HepG2 (cell line): ENCODE results near the gene CRLF1. TPM values are rescaled to one million over a fixed set of nuclear protein-coding genes. Genes with fewer than 3 reads are reported as not detected.

Experiments used
- DNMT3B ChIP-seq: conservative IDR thresholded peaks from 2 replicates; pipeline ENCODE4 v1.6.1; 2016; ENCODE audit warnings: missing biosample characterization, control low read depth
- EEA1 ChIP-seq: sonication (generic); formaldehyde crosslinking; IDR thresholded peaks from 2 replicates; pipeline ENCODE4 v1.5.1; 2020; ENCODE audit warnings: mild to moderate bottlenecking, missing genetic modification reagents, borderline replicate concordance
- ELF1 ChIP-seq: sonication (generic); formaldehyde crosslinking; IDR thresholded peaks from 2 replicates; pipeline ENCODE4 v1.4.0; 2020; ENCODE audit warnings: missing genetic modification reagents
- FOSL1 ChIP-seq: sonication (generic); formaldehyde crosslinking; IDR thresholded peaks from 2 replicates; pipeline ENCODE4 v1.9.0; 2021; ENCODE audit warnings: missing genetic modification reagents, borderline replicate concordance
- HNF1B ChIP-seq: sonication (generic); formaldehyde crosslinking; IDR thresholded peaks from 2 replicates; pipeline ENCODE4 v1.5.1; 2020; ENCODE audit warnings: mild to moderate bottlenecking, moderate library complexity, missing genetic modification reagents
- KDM1A ChIP-seq: IDR thresholded peaks from 2 replicates; pipeline ENCODE4 v1.6.1; 2016; ENCODE audit warnings: missing compliant biosample characterization
- MYC ChIP-seq: sonication (generic); formaldehyde crosslinking; IDR thresholded peaks from 2 replicates; pipeline ENCODE4 v1.9.0; 2021; ENCODE audit warnings: missing genetic modification reagents, borderline replicate concordance
- TP53 ChIP-seq: sonication (generic); formaldehyde crosslinking; conservative IDR thresholded peaks from 2 replicates; pipeline ENCODE4 v1.4.0; 2020; ENCODE audit warnings: missing genetic modification reagents
- WIZ ChIP-seq: sonication (generic); formaldehyde crosslinking; IDR thresholded peaks from 2 replicates; pipeline ENCODE4 v1.5.1; 2020; ENCODE audit warnings: mild to moderate bottlenecking, missing genetic modification reagents
- ZNF816 ChIP-seq: sonication (generic); formaldehyde crosslinking; IDR thresholded peaks from 2 replicates; pipeline ENCODE4 v1.8.0; 2022; ENCODE audit warnings: missing genetic modification reagents, mild to moderate bottlenecking, borderline replicate concordance
- ZNF878 ChIP-seq: sonication (generic); formaldehyde crosslinking; IDR thresholded peaks from 2 replicates; pipeline ENCODE4 v1.8.1; 2023; ENCODE audit warnings: mild to moderate bottlenecking, missing genetic modification reagents, moderate library complexity
- polyA plus RNA-seq, 8 experiments: library from polyadenylated mRNA; depleted of rRNA in 3 of 8; stranded (reverse) in 7 of 8; unstranded in 1 of 8; fragments of >200 nt; fragmentation: Illumina TruSeq in 4 of 8; extraction: Trizol in 4 of 8; gene quantifications; 2 replicates each; pipeline versions ENCODE4 v1.2.1 to v1.2.3, GENCODE V29; 2011 to 2016; ENCODE audit warnings: low read depth in 4 of 8, missing spikeins in 1 of 8, mixed read lengths in 1 of 8; ENCODE audit not compliant: insufficient read depth in 1 of 8
- total RNA-seq, 5 experiments: library from RNA; depleted of rRNA; stranded (reverse); fragments of >200 nt; fragmentation: Illumina TruSeq; extraction: Trizol; gene quantifications; 2 replicates each; pipeline ENCODE4 v1.2.3, GENCODE V29; 2016; ENCODE audit warnings: low read depth in 1 of 5
- TF ChIP-seq, protein P1 (sequence below): sonication (generic); formaldehyde crosslinking; IDR thresholded peaks from 2 replicates; pipeline ENCODE4 v1.8.1; 2022; ENCODE audit warnings: mild to moderate bottlenecking, missing genetic modification reagents
- TF ChIP-seq, protein P2 (sequence below): sonication (generic); formaldehyde crosslinking; IDR thresholded peaks from 2 replicates; pipeline ENCODE4 v1.4.0; 2020; ENCODE audit warnings: mild to moderate bottlenecking, missing genetic modification reagents
- TF ChIP-seq, protein P3 (sequence below): sonication (generic); formaldehyde crosslinking; IDR thresholded peaks from 2 replicates; pipeline ENCODE4 v1.5.1; 2020; ENCODE audit warnings: missing genetic modification reagents, mild to moderate bottlenecking, borderline replicate concordance

CRLF1 gene
- total and polyA plus RNA-seq, 2 of the 13 experiments (the other 11 are each of a cell fraction or from before 2014, with no cell fraction given): 217 to 296 TPM

DNA sequence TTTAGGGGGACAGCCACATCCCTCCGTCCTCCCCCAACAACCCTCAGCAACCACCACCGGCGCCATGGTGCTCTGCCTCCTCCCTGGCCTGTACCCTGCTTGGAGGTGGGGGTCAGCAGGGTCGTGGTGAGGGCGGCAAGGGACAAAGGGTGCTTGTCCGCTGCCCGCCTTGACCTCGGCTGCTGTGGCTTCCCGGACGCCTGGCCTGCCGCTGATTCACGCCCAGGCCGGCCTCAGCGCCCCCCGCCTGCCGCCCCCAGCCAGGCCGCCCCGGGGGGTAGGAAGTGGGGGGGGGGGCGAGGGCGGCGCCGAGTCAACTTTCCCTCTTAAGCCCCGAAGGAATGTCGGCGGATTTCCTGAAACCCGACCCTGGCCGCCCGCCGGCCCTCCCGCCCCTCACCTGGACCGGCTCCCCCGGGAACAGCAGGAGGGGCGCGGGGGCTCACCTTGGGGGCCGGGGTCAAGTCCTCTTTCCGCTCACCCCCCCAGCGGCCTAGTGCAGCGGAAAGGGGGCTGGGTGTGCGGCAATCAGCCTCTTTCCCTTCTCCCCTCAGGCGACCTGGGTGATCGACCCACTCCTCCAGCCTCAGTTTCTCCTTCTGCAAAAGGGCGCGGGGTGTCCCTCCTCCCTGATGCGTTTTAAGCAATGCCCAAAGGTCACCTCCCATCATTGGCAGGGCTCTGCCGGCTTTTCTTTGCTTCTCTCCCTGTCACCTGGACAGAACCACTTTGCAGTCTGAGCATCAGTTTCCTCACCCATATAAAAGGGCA lies 4.1 kb upstream of the CRLF1 start (continued):
- TF ChIP-seq MYC (CRISPR knock-in tag) (peak; percentile 71; the same call in 1 of the 2 replicates), KDM1A (CRISPR knock-in tag) (0 out of 2 replicates have a peak, but pooled peaks have one; percentile 7), ELF1 (CRISPR knock-in tag) (peak; percentile 56; the same call in 1 of the 2 replicates), FOSL1 (CRISPR knock-in tag) (no peak; the same call in 1 of the 2 replicates), WIZ (CRISPR knock-in tag) (no peak), DNMT3B (CRISPR knock-in tag) (no peak), ZNF816 (CRISPR knock-in tag) (no peak), HNF1B (CRISPR knock-in tag) (no peak), ZNF878 (CRISPR knock-in tag) (no peak), EEA1 (no peak), TP53 (0 out of 2 replicates have a peak, but pooled peaks have one; percentile 38)
- TF ChIP-seq, protein P1, sequence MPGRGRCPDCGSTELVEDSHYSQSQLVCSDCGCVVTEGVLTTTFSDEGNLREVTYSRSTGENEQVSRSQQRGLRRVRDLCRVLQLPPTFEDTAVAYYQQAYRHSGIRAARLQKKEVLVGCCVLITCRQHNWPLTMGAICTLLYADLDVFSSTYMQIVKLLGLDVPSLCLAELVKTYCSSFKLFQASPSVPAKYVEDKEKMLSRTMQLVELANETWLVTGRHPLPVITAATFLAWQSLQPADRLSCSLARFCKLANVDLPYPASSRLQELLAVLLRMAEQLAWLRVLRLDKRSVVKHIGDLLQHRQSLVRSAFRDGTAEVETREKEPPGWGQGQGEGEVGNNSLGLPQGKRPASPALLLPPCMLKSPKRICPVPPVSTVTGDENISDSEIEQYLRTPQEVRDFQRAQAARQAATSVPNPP: no peak
- TF ChIP-seq, protein P2, sequence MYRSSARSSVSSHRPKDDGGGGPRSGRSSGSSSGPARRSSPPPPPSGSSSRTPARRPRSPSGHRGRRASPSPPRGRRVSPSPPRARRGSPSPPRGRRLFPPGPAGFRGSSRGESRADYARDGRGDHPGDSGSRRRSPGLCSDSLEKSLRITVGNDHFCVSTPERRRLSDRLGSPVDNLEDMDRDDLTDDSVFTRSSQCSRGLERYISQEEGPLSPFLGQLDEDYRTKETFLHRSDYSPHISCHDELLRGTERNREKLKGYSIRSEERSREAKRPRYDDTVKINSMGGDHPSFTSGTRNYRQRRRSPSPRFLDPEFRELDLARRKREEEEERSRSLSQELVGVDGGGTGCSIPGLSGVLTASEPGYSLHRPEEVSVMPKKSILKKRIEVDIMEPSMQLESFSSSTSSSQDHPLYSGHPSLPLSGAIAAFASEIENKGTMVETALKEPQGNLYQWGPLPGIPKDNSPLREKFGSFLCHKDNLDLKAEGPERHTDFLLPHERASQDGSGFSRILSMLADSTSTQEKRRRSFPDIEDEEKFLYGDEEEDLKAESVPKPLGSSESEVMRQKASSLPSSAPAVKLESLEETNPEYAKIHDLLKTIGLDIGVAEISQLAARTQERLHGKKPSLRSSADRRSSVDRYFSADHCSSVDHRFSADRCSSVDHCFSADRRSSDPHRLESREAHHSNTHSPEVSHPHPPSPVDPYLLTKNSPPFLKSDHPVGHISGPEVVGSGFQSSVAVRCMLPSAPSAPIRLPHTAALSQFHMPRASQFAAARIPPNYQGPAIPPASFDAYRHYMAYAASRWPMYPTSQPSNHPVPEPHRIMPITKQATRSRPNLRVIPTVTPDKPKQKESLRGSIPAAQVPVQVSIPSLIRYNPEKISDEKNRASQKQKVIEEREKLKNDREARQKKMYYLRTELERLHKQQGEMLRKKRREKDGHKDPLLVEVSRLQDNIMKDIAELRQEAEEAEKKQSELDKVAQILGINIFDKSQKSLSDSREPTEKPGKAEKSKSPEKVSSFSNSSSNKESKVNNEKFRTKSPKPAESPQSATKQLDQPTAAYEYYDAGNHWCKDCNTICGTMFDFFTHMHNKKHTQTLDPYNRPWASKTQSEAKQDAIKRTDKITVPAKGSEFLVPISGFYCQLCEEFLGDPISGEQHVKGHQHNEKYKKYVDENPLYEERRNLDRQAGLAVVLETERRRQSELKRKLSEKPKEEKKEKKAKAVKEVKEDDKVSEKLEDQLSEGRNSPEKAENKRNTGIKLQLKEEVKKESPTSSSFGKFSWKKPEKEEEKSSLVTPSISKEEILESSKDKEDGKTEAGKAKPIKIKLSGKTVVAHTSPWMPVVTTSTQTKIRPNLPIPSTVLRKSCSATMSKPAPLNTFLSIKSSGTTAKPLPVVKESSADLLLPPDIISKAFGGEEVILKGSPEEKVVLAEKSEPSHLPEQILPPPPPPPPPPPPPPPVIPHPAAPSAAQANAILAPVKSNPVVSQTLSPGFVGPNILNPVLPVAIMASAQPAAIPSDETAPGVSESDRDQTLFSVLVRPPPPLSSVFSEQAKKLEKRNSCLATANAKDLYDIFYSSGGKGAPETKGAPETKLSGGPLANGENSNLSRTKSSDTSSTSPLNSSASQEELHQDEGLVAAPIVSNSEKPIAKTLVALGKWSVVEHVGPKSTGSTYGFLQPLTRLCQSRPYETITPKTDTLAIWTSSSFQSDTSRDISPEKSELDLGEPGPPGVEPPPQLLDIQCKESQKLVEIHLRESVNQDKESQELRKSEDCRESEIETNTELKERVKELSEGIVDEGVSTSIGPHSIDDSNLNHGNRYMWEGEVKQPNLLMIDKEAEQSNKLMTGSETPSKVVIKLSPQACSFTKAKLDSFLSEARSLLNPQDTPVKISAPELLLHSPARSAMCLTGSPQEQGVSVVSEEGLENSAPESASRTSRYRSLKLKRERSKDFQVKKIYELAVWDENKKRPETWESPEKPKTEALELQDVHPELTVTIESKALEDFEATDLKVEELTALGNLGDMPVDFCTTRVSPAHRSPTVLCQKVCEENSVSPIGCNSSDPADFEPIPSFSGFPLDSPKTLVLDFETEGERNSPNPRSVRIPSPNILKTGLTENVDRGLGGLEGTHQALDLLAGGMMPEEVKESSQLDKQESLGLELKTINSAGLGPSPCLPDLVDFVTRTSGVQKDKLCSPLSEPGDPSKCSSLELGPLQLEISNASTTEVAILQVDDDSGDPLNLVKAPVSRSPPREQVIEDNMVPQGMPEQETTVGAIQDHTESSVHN (CRISPR knock-in tag): no peak
- TF ChIP-seq, protein P3, sequence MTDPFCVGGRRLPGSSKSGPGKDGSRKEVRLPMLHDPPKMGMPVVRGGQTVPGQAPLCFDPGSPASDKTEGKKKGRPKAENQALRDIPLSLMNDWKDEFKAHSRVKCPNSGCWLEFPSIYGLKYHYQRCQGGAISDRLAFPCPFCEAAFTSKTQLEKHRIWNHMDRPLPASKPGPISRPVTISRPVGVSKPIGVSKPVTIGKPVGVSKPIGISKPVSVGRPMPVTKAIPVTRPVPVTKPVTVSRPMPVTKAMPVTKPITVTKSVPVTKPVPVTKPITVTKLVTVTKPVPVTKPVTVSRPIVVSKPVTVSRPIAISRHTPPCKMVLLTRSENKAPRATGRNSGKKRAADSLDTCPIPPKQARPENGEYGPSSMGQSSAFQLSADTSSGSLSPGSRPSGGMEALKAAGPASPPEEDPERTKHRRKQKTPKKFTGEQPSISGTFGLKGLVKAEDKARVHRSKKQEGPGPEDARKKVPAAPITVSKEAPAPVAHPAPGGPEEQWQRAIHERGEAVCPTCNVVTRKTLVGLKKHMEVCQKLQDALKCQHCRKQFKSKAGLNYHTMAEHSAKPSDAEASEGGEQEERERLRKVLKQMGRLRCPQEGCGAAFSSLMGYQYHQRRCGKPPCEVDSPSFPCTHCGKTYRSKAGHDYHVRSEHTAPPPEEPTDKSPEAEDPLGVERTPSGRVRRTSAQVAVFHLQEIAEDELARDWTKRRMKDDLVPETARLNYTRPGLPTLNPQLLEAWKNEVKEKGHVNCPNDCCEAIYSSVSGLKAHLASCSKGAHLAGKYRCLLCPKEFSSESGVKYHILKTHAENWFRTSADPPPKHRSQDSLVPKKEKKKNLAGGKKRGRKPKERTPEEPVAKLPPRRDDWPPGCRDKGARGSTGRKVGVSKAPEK (CRISPR knock-in tag): peak; percentile 88; the same call in 1 of the 2 replicates
